ENCODE measurements around the gene TLX3. TPM values are rescaled to one million over a fixed set of nuclear protein-coding genes. Genes with fewer than 3 reads are reported as not detected.

TLX3 gene
- total RNA-seq, 1 donor from 2014 or later, result not detected

GRCh38 chr5:171315386-171315891 is 6.4 kb downstream of the TLX3 start:
- DNase-seq, result no peak
- Histone ChIP-seq H3K4me3 (peak overlapping the region; percentile 53), H3K27me3 (ENCODE audit: low read depth) (peaks cover 100% of the 10 kb centered on the region), H3K4me1 (peaks cover 52% of the 10 kb centered on the region), H3K9me3 (replicated peaks) (no peaks in the 10 kb centered on the region), H3K36me3 (no peaks in the 10 kb centered on the region), H3K27ac (replicated peaks) (no peak overlapping the region)
- TF ChIP-seq, protein P1, sequence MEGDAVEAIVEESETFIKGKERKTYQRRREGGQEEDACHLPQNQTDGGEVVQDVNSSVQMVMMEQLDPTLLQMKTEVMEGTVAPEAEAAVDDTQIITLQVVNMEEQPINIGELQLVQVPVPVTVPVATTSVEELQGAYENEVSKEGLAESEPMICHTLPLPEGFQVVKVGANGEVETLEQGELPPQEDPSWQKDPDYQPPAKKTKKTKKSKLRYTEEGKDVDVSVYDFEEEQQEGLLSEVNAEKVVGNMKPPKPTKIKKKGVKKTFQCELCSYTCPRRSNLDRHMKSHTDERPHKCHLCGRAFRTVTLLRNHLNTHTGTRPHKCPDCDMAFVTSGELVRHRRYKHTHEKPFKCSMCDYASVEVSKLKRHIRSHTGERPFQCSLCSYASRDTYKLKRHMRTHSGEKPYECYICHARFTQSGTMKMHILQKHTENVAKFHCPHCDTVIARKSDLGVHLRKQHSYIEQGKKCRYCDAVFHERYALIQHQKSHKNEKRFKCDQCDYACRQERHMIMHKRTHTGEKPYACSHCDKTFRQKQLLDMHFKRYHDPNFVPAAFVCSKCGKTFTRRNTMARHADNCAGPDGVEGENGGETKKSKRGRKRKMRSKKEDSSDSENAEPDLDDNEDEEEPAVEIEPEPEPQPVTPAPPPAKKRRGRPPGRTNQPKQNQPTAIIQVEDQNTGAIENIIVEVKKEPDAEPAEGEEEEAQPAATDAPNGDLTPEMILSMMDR (IDR thresholded peaks at IDR 0.05; ENCODE audit: borderline replicate concordance), result no peak
- intact Hi-C loops (cut with micrococcal nuclease), result no loop called here

DNA sequence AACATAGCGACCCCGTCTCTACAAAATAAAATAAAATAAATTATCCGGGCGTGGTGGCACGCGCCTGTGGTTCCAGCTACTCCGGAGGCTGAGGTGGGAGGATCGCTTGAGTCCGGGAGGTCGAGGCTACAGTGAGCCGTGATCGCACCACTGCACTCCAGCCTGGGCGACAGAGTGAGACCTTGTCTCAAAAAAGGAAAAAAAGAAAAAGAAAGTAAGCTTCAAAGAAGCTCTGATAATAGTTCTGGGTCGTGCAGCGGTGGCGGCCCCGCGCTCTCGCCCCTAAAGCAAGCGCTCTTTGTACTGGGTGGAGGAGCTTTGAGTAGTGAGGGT is 6.8 kb downstream of the TLX3 start:
- Histone ChIP-seq H3K27ac (replicated peaks) (no peak overlapping the region), H3K4me3 (peak overlapping the region; percentile 53), H3K36me3 (no peaks in the 10 kb centered on the region), H3K4me1 (peaks cover 49% of the 10 kb centered on the region), H3K9me3 (replicated peaks) (no peaks in the 10 kb centered on the region), H3K27me3 (ENCODE audit: low read depth) (peaks cover 100% of the 10 kb centered on the region)
- intact Hi-C loops (cut with micrococcal nuclease), result no loop called here
- no peak for DNase-seq
- TF ChIP-seq, protein P1 (IDR thresholded peaks at IDR 0.05; ENCODE audit: borderline replicate concordance), result no peak

DNA sequence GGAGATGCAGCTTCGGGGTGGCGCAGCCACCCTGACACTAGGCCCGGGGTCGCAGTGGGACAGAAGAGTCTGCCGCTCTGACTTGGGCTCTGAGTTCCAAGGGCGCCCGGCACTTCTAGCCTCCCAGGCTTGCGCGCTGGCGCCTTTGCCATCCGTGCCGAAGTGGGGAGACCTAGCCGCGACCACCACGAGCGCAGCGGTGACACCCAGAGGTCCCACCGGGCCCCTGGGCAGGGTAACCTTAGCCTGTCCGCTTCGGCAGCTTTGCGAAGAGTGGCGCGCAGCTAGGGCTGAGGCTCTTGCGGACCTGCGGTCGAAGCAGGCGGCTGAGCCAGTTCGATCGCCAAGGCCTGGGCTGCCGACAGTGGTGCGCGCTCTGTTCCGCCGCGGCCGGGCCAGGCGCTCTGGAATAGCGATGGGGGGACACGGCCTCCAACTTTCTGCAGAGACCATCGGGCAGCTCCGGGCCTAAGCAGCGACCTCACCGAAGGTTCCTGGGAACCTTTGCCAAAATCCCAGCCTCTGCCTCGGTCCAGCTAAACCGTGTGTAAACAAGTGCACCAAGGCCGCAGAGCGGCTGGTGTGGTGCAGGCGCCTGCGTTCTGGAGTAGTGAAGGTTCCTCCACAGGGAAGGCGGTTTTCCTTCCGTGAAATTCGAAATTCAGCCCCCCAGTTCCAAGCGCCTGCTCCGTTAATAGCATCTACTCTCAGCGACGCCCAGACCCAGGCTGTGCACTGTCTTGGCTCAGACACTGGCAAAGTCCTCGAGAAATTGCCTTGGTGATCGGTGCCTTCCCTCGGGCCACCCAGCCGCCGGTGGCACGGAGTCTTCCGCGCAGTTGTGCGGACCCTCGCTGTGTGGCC is 7.4 kb downstream of the TLX3 start:
- H3K4me3 ChIP-seq, result peak overlapping the region; percentile 53
- intact Hi-C loops (cut with micrococcal nuclease), result no loop called here

DNA sequence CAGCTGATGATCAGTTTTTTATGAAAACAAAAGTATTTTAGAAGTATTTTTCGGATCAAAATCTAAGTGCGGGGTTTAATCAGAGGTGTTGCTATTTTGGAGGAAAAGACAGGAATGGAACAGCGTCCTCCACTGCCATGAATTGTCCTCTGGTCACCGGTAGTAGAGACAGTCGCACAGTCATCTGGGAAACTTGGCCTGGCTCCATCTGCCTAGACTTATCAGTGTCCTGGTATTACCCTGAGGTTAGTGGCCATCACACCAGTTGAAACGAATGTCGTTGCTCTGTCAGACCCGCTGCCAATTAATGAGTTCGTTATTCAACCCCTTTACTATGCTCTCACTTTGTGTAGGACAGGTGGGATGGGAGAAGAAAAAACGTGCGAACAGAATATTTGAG is 8.2 kb downstream of the TLX3 start:
- TF ChIP-seq, protein P1 (IDR thresholded peaks at IDR 0.05; ENCODE audit: borderline replicate concordance), result no peak
- intact Hi-C loops (cut with micrococcal nuclease), result no loop called here

More for the DNA sequence above, 7.4 kb downstream of the TLX3 start:
- peaks cover 100% of the 10 kb centered on the region for H3K27me3 ChIP-seq (ENCODE audit: low read depth)
- no peak for DNase-seq
- H3K4me1 ChIP-seq, result peaks cover 43% of the 10 kb centered on the region
- no peaks in the 10 kb centered on the region for H3K9me3 ChIP-seq (replicated peaks)
- no peaks in the 10 kb centered on the region for H3K36me3 ChIP-seq
- no peak overlapping the region for H3K27ac ChIP-seq (replicated peaks)
- TF ChIP-seq, protein P1 (IDR thresholded peaks at IDR 0.05; ENCODE audit: borderline replicate concordance), result no peak

DNA sequence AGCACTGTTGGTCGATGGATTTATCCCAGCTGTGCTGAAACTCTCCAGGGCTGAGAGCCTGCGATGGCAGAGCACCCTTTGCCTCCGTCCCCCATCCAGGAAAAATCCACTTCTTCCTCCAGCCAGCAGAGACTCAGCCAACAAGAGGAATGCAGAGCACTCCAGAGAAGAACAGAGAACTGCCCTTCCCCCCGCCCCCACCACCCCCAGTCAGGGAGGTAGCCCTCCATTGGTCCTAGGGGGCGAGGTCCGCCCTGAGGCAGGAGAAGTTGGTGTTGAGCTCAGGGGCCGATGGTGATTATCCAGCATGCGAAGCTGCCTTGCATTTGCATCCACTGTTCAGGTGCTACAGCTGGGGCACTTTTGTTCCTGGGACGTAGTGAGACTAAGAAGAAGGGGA is 9.0 kb downstream of the TLX3 start:
- TF ChIP-seq, protein P1 (IDR thresholded peaks at IDR 0.05; ENCODE audit: borderline replicate concordance), result no peak
- DNase-seq, result no peak
- Histone ChIP-seq H3K4me1 (peaks cover 29% of the 10 kb centered on the region), H3K36me3 (no peaks in the 10 kb centered on the region), H3K27me3 (ENCODE audit: low read depth) (peaks cover 100% of the 10 kb centered on the region), H3K27ac (replicated peaks) (no peak overlapping the region), H3K4me3 (no peak overlapping the region), H3K9me3 (replicated peaks) (no peaks in the 10 kb centered on the region)
- intact Hi-C loops (cut with micrococcal nuclease), result no loop called here

More for the DNA sequence above, 8.2 kb downstream of the TLX3 start:
- DNase-seq, result no peak
- H3K36me3 ChIP-seq, result no peaks in the 10 kb centered on the region
- no peaks in the 10 kb centered on the region for H3K9me3 ChIP-seq (replicated peaks)
- peak overlapping the region; percentile 53 for H3K4me3 ChIP-seq
- H3K4me1 ChIP-seq, result peaks cover 36% of the 10 kb centered on the region
- H3K27ac ChIP-seq (replicated peaks), result no peak overlapping the region
- H3K27me3 ChIP-seq (ENCODE audit: low read depth), result peaks cover 100% of the 10 kb centered on the region
